Measurements from ENCODE around the gene TIGD6. TPM values are rescaled to one million over a fixed set of nuclear protein-coding genes. Genes with fewer than 3 reads are reported as not detected.

The TIGD6 gene
- total and polyA plus RNA-seq, 12 donors = 2.1 to 4.2 (median 2.8) TPM

DNA sequence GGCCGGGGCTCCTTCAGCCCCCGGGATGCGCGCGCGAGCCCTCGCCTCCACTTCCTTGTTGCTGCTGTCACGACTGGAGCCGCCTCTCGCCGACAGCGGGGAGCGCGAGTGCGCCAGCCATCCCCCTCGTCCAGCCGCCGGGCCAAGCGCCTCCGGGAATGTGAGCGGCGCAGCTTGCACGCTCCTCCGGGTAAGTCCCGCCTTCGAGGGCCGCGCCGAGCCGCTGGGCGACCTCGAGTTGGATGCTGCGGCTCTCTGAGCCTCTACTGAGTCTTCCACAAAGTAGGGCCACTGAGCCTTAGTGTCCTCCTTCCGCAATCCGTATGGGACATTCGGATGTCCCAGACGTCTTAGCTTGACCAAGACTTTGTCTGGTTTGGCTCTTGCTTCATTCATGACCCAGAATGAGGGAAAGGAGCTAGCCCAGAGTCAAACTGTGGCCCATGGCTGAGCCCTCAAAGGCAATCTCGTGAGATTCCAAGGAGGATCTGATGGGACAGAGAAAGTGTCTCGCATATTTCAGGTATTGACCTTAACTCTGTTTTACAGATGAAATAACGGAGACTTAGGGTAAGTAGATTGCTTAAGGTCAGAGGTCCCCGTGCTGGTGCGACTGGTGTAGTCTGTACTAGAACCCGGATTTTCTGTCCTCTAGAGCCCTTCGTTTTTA is 671 bp upstream of the TIGD6 start:
- DNase-seq = peak; percentile 16 to 48
- peaks cover 7 to 45% (median 35%) of the 10 kb centered on the region in 9 donors for H3K4me1 ChIP-seq
- intact Hi-C loops (cut with DNase I) = no loop called here
- peak overlapping the region; percentile 83 to 97 (median 95) for H3K27ac ChIP-seq
- peak overlapping the region; percentile 72 to 100 (median 98) for H3K4me3 ChIP-seq
- peaks cover 0 to 39% (median 3%) of the 10 kb centered on the region in 9 donors for H3K36me3 ChIP-seq
- WGBS, 2 donors = 0 to 1% methylated on average over 44 of the region's 44 CpGs
- ATAC-seq = peak; percentile 22 to 67 (median 42)
- no peaks in the 10 kb centered on the region for H3K27me3 ChIP-seq
- TF ChIP-seq, protein P1, sequence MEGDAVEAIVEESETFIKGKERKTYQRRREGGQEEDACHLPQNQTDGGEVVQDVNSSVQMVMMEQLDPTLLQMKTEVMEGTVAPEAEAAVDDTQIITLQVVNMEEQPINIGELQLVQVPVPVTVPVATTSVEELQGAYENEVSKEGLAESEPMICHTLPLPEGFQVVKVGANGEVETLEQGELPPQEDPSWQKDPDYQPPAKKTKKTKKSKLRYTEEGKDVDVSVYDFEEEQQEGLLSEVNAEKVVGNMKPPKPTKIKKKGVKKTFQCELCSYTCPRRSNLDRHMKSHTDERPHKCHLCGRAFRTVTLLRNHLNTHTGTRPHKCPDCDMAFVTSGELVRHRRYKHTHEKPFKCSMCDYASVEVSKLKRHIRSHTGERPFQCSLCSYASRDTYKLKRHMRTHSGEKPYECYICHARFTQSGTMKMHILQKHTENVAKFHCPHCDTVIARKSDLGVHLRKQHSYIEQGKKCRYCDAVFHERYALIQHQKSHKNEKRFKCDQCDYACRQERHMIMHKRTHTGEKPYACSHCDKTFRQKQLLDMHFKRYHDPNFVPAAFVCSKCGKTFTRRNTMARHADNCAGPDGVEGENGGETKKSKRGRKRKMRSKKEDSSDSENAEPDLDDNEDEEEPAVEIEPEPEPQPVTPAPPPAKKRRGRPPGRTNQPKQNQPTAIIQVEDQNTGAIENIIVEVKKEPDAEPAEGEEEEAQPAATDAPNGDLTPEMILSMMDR (IDR thresholded peaks at IDR 0.05) = no peak
- no peaks in the 10 kb centered on the region for H3K9me3 ChIP-seq

DNA sequence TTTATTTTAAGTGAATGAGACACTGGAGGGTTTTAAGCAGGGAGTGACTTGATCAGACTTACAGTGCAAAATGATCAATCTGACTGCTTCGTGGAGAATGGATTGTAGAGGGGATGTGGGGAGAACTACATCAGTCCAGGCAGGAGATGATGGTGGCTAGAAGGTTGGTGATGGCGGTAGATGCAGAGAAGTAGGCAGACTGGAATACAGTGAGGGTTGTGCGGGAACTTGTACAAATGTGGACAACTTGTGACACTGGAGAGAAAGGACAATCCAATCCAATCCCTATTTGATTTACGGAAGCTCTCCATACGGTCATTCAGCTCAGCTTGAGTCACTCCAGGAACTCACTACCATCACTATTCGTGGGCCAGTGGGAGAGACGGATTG is 593 bp downstream of the TIGD6 start:
- DNase-seq = no peak
- no peak for ATAC-seq

DNA sequence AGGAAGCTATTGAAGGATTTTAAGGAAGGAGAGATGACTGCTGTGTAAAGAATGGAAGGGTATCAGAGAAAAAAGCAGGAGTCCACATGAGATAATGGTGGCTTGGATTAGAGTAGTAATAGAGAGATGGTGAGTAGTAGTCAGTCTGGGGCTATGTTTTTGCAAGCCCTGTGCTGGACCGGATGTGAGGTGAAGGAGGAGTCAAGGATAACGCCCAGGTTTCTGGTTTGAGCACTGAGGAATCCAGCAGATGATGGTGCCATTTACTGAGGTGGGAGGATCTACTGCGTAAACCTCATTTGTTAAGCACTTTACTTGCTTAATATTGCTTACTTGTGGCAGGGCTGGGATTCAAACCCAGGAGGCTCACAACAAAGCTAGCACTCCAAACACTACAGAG is 1.1 kb downstream of the TIGD6 start:
- no peaks in the 10 kb centered on the region for H3K27me3 ChIP-seq
- TF ChIP-seq, protein P1 (IDR thresholded peaks at IDR 0.05) = no peak
- peaks cover 7 to 45% (median 36%) of the 10 kb centered on the region in 9 donors for H3K4me1 ChIP-seq
- 75 to 76% methylated on average over 3 of the region's 3 CpGs for whole genome bisulfite sequencing, 2 donors
- no peak for DNase-seq
- no peaks in the 10 kb centered on the region for H3K9me3 ChIP-seq
- intact Hi-C loops (cut with DNase I) = loop anchor here in 1 of 10 donors (10.0 kb wide), 1 partner anchor 165 kb away; no protein-coding TSS in a partner anchor
- H3K36me3 ChIP-seq = peaks cover 0 to 39% (median 6%) of the 10 kb centered on the region in 9 donors
- H3K27ac ChIP-seq = peak overlapping the region in 6 of 10 donors; percentile 91 to 97 (median 96)
- peak overlapping the region in 8 of 10 donors; percentile 72 to 100 (median 96) for H3K4me3 ChIP-seq
- ATAC-seq = no peak

More for the DNA sequence above, 593 bp downstream of the TIGD6 start:
- Histone ChIP-seq H3K36me3 (peaks cover 0 to 39% (median 6%) of the 10 kb centered on the region in 9 donors), H3K9me3 (no peaks in the 10 kb centered on the region), H3K27ac (peak overlapping the region; percentile 83 to 97 (median 95)), H3K27me3 (no peaks in the 10 kb centered on the region), H3K4me3 (peak overlapping the region; percentile 72 to 100 (median 98)), H3K4me1 (peaks cover 7 to 45% (median 35%) of the 10 kb centered on the region in 9 donors)
- TF ChIP-seq, protein P1 (IDR thresholded peaks at IDR 0.05) = no peak
- intact Hi-C loops (cut with DNase I) = loop anchor here in 1 of 10 donors (10.0 kb wide), 1 partner anchor 165 kb away; no protein-coding TSS in a partner anchor
- 9 to 15% methylated on average over 7 of the region's 7 CpGs for WGBS, 2 donors

DNA sequence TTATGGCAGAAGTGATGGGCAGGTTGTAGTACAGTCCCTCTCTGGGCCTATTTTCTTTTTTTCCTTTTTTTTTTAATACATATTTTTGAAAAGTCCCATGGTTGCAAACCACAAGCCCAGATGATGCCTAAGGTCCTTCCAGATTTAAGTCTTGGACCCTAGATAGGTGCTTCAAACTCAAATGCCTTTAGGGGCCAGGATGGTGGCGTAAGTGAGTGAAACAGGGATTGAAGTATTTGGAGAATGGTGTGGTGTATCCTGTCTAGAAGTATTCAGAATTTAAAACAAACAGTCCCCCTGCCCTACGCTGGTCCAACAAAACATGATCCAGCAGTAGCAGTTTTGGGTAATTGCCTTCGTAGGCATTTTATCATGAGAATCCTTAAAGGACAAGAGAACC is 2.2 kb downstream of the TIGD6 start:
- Histone ChIP-seq H3K27ac (no peak overlapping the region), H3K36me3 (peaks cover 0 to 30% (median 6%) of the 10 kb centered on the region in 9 donors), H3K27me3 (no peaks in the 10 kb centered on the region), H3K4me1 (peaks cover 7 to 46% (median 36%) of the 10 kb centered on the region in 9 donors), H3K4me3 (no peak overlapping the region), H3K9me3 (no peaks in the 10 kb centered on the region)
- DNase-seq = no peak
- TF ChIP-seq, protein P1 (IDR thresholded peaks at IDR 0.05) = no peak
- 97 to 99% methylated on average over 3 of the region's 3 CpGs for WGBS, 2 donors
- no peak for ATAC-seq
- intact Hi-C loops (cut with DNase I) = loop anchor here in 1 of 10 donors (10.0 kb wide), 1 partner anchor 163 kb away; no protein-coding TSS in a partner anchor

Data from heart right ventricle (tissue), 16 donors.